NCI-H2107 treated with DMSO at 0.1 percent for 48 hours (cell line): ENCODE measurements around the gene NDST1.

Experiments
- DNase-seq: peaks from one replicate; lab custom pipeline; 2025; ENCODE audit not compliant: unreplicated experiment; lab: John Stamatoyannopoulos, UW

NDST1 gene

GRCh38 chr5:150561571-150562275, 53.8 kb downstream of the NDST1 start:
- no peak for DNase-seq

- DNase-seq: no peak
Observed at GRCh38 chr5:150562832-150563231, 54.9 kb downstream of the NDST1 start.

DNA sequence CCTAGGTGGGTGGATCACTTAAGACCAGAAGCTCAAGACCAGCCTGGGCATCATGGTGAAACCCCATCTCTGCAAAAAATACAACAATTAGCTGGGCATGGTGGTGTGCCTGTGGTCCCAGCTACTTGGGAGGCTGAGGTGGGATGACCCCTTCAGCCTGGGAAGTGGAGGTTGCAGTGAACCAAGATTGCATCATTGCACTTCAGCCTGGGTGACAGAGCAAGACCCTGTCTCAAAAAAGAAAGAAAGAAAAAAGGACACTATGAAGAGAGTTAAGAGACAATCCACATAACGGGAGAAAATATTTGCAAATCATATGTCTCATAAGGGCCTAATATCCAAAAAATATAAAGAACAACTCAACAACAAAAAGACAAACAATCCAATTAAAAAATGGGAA, 57.9 kb downstream of the NDST1 start:
- no peak for DNase-seq

- no peak for DNase-seq
Observed at GRCh38 chr5:150567031-150567717, 59.2 kb downstream of the NDST1 start.

DNA sequence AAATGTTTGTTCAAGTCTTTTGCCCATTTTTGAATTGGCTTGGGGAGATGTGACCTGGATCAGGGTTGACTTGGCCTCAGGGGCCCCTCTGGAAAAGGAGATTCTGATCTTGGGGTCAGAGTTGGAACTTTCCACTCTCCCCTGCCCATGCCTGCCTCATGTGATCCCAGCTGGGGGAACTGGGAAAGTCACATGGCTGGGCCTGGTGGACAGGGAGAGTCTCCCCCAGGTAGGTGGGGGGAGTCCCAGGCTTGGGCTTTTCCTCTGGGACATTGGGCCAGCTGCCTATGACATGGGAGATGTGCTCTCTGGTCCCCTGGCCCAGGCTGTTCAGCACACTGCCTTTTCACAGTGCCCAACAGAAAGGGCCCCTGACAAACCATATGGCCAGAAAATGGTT, 60.7 kb downstream of the NDST1 start:
- no peak for DNase-seq

DNA sequence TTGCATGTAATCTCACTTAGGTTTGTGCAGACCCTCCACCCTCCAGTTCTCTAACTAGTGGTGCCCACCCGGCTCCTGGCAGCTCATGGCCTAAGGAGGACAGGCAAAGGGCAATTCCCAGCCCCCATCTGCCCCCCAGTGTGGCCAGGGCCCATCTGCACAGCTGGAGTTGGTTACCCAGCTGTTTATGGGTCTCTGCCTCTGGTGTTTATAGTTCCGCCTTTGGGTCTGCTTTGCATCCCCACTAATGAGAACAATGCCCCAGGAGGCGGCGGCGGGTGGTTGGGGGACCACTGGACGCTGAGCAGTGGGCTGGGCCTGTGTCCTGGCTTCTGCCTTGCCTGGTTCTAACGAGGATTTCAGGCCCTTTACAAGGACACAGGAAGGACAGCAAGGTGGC, 62.4 kb downstream of the NDST1 start:
- DNase-seq: no peak

DNA sequence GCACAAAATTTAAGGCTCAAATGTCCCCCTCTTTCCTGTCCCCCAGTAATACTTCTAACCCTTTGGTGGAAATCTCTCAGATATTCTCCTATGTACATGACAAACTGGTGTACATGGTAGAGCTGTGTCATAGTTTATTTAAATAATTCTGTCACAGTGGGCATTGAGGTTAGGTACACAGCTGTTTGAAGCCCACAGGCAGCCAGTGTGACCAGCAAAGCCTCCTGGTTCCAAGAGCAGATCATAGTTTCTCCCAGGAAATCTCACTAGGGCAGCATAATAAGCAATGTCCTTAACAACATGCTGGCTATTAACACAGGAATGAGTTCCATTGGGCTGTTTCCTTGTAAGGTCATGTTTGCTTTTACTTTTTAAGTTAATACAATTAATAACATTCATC, 63.9 kb downstream of the NDST1 start:
- DNase-seq: no peak

DNA sequence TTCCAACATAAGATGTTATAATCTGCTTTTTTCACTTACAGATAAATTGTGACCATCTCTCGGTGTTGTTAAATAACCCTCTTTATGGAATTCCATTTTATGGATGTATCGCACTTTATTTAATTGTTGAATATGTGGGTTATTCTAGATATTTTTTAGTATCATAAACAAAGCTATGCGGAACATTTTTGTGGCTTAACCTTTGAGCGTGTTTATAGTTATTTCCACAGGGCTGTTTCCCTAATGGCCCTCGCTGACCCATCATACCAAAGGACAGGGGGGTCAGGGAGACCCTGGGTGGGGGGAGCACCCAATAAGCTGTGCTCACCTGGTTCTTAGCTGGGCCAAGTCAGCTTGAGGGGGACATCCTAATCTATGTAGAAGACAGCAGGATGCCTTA, 65.3 kb downstream of the NDST1 start:
- no peak for DNase-seq

- DNase-seq: no peak
Observed at GRCh38 chr5:150573867-150574817, 66.2 kb downstream of the NDST1 start.

GRCh38 chr5:150574818-150575547, 67.1 kb downstream of the NDST1 start:
- no peak for DNase-seq

DNA sequence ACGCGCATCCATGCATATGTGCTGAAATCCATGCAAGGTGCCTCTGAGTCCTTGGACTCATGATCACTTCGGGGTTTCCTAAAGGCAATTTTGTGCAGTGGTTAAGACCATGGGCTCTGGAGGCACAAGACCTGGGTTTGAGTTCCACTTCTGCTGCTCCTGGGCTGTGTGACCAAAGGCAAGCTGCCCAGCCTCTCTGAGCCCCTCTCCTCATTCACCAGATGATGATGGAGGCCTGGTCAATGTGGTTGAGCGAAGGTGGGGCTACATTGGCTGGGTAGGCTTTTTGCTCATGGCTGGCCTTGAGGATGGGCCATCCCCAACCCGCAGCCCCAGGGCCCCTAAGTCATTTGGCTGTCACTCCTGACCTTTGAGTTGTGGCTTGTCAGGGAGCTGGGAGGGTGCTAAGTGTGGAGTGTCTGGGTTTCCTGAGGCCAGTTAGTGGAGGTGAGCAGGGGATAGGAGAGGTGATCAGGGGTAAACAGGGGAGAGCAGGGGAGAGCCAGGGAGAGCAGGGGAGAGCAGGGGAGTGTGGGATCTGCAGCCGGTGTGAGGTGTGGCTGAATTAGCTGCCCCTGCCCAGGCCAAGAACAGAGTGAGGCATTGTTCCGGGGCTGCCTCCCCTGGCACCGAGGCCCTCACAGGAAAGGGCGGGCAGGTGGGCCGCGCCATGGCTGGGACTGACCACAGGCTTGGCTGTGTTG, 68.0 kb downstream of the NDST1 start:
- DNase-seq: no peak

GRCh38 chr5:150576449-150576949, 68.6 kb downstream of the NDST1 start:
- no peak for DNase-seq

GRCh38 chr5:150577378-150578139, 69.6 kb downstream of the NDST1 start:
- DNase-seq: no peak

GRCh38 chr5:150578781-150579461, 71.0 kb downstream of the NDST1 start:
- DNase-seq: no peak

- DNase-seq: no peak
Observed at GRCh38 chr5:150579462-150580400, 71.8 kb downstream of the NDST1 start.

- DNase-seq: no peak
Observed at GRCh38 chr5:150580917-150581316, 73.0 kb downstream of the NDST1 start.

GRCh38 chr5:150582241-150583109, 74.5 kb downstream of the NDST1 start:
- no peak for DNase-seq
